CD1c-positive myeloid dendritic cell (primary cell): ENCODE measurements around the gene STRIP2.
"Not testable (repeated sequence)": the region's sequence is repeated elsewhere in the genome, so short reads cannot be mapped to it uniquely, and the experiment has no call there.

ENCODE experiments used
- DNase-seq: peaks from one replicate; pipeline ENCODE4 v3.0.0-alpha.2; 2016; ENCODE audit errors: extremely low spot score

The STRIP2 gene

GRCh38 chr7:129494041-129494440 is 59.8 kb downstream of the STRIP2 start:
- peak; percentile 12 for DNase-seq

- DNase-seq: no peak
Observed at GRCh38 chr7:129495987-129496386, 61.8 kb downstream of the STRIP2 start.

GRCh38 chr7:129496653-129497052 is 62.4 kb downstream of the STRIP2 start:
- DNase-seq: no peak

GRCh38 chr7:129497156-129497555 is 62.9 kb downstream of the STRIP2 start:
- DNase-seq: no peak

GRCh38 chr7:129498021-129498420 is 63.8 kb downstream of the STRIP2 start:
- no peak for DNase-seq

GRCh38 chr7:129499999-129500398 is 65.8 kb downstream of the STRIP2 start:
- DNase-seq: no peak

GRCh38 chr7:129501760-129502707 is 67.8 kb downstream of the STRIP2 start, which contains the start of gene SMKR1:
TSS of gene SMKR1 (plus strand) at chr7:129502531. CDS start at chr7:129502825, 294 bp downstream.
- DNase-seq: peak; percentile 89

- no peak for DNase-seq
Observed at GRCh38 chr7:129502708-129503685, 68.8 kb downstream of the STRIP2 start.

- no peak for DNase-seq
Observed at GRCh38 chr7:129503725-129504124, 69.5 kb downstream of the STRIP2 start.

- no peak for DNase-seq
Observed at GRCh38 chr7:129512192-129512591, 78.0 kb downstream of the STRIP2 start.

- no peak for DNase-seq
Observed at GRCh38 chr7:129513546-129513945, 79.3 kb downstream of the STRIP2 start.

GRCh38 chr7:129514683-129515082 is 80.5 kb downstream of the STRIP2 start:
- DNase-seq: no peak

- no peak for DNase-seq
Observed at GRCh38 chr7:129515381-129515780, 81.1 kb downstream of the STRIP2 start.

GRCh38 chr7:129517931-129518330 is 83.7 kb downstream of the STRIP2 start:
- peak; percentile 8 for DNase-seq

- no peak for DNase-seq
Observed at GRCh38 chr7:129519464-129519863, 85.2 kb downstream of the STRIP2 start.

- no peak for DNase-seq
Observed at GRCh38 chr7:129522088-129522970, 88.1 kb downstream of the STRIP2 start.

- DNase-seq: no peak
Observed at GRCh38 chr7:129522971-129523340, 88.7 kb downstream of the STRIP2 start.

- no peak for DNase-seq
Observed at GRCh38 chr7:129523924-129524323, 89.7 kb downstream of the STRIP2 start.

GRCh38 chr7:129524405-129524804 is 90.2 kb downstream of the STRIP2 start:
- DNase-seq: not testable (repeated sequence)

- no peak for DNase-seq
Observed at GRCh38 chr7:129525225-129525862, 91.1 kb downstream of the STRIP2 start.

- no peak for DNase-seq
Observed at GRCh38 chr7:129529643-129530042, 95.4 kb downstream of the STRIP2 start.
